HL-60 (cell line): ENCODE data around the gene DOCK10.

Experiments used
- DNase-seq, 2 experiments: peaks; one replicate each; pipeline ENCODE4 v3.0.0-alpha.2; 2010 to 2020; ENCODE audit warnings: low read depth in 1 of 2, low spot score in 1 of 2
- H3K27ac ChIP-seq: fragments of 250-450 bp; sonication (Bioruptor Pico); replicated peaks from 2 replicates; pipeline ENCODE4 v1.5.1; 2020; ENCODE audit warnings: mild to moderate bottlenecking, moderate library complexity
- H3K27me3 ChIP-seq: fragments of 250-450 bp; sonication (Bioruptor Pico); 2 replicates; pipeline ENCODE4 v1.5.1; 2021; ENCODE audit warnings: mild to moderate bottlenecking, moderate library complexity; ENCODE audit not compliant: insufficient read depth, poor library complexity, severe bottlenecking
- H3K4me3 ChIP-seq: replicated peaks from 2 replicates; pipeline ENCODE4 v1.5.1; 2011; ENCODE audit warnings: mild to moderate bottlenecking, control low read depth, low read length; ENCODE audit not compliant: insufficient read depth
- GABPA ChIP-seq: IDR thresholded peaks from 2 replicates; pipeline ENCODE4 v1.6.1; 2012; ENCODE audit warnings: low read depth
- POLR2AphosphoS5 ChIP-seq: IDR thresholded peaks from 2 replicates; pipeline ENCODE4 v1.6.1; 2012; ENCODE audit warnings: low read depth
- SPI1 ChIP-seq: IDR thresholded peaks from 2 replicates; pipeline ENCODE4 v1.6.1; 2012; ENCODE audit warnings: low read depth, mild to moderate bottlenecking, borderline replicate concordance
- TF ChIP-seq, protein P1 (sequence below): IDR thresholded peaks from one replicate; pipeline ENCODE4 v1.5.1; 2011; ENCODE audit warnings: low read length, control low read depth, inconsistent platforms; ENCODE audit not compliant: insufficient read depth
- TF ChIP-seq, protein P2 (sequence below): IDR thresholded peaks from 2 replicates; pipeline ENCODE4 v1.6.1; 2012; ENCODE audit warnings: low read depth; ENCODE audit not compliant: insufficient replicate concordance

Gene DOCK10

DNA sequence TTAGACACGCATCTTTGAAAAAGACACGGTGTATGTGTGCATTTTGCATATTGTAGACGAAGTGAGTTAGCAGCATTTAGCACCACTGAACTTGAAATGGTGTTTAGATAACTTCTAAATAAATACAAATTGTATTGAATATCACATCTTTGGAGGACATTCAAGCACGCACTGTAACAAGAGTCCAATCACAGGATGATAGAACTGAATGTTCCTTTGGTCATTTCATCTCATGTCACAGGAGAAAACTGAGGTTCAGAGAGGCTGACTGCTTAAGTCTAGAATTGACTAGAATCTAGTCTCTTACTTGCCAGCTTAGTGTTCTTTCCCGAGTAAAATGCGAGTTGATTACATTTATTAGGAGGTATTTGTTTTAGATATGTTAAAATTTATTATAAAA lies 206.9 kb downstream of the DOCK10 start:
- TF ChIP-seq, protein P1, sequence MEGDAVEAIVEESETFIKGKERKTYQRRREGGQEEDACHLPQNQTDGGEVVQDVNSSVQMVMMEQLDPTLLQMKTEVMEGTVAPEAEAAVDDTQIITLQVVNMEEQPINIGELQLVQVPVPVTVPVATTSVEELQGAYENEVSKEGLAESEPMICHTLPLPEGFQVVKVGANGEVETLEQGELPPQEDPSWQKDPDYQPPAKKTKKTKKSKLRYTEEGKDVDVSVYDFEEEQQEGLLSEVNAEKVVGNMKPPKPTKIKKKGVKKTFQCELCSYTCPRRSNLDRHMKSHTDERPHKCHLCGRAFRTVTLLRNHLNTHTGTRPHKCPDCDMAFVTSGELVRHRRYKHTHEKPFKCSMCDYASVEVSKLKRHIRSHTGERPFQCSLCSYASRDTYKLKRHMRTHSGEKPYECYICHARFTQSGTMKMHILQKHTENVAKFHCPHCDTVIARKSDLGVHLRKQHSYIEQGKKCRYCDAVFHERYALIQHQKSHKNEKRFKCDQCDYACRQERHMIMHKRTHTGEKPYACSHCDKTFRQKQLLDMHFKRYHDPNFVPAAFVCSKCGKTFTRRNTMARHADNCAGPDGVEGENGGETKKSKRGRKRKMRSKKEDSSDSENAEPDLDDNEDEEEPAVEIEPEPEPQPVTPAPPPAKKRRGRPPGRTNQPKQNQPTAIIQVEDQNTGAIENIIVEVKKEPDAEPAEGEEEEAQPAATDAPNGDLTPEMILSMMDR: no peak
- TF ChIP-seq GABPA (no peak), POLR2AphosphoS5 (no peak), SPI1 (no peak)
- TF ChIP-seq, protein P2, sequence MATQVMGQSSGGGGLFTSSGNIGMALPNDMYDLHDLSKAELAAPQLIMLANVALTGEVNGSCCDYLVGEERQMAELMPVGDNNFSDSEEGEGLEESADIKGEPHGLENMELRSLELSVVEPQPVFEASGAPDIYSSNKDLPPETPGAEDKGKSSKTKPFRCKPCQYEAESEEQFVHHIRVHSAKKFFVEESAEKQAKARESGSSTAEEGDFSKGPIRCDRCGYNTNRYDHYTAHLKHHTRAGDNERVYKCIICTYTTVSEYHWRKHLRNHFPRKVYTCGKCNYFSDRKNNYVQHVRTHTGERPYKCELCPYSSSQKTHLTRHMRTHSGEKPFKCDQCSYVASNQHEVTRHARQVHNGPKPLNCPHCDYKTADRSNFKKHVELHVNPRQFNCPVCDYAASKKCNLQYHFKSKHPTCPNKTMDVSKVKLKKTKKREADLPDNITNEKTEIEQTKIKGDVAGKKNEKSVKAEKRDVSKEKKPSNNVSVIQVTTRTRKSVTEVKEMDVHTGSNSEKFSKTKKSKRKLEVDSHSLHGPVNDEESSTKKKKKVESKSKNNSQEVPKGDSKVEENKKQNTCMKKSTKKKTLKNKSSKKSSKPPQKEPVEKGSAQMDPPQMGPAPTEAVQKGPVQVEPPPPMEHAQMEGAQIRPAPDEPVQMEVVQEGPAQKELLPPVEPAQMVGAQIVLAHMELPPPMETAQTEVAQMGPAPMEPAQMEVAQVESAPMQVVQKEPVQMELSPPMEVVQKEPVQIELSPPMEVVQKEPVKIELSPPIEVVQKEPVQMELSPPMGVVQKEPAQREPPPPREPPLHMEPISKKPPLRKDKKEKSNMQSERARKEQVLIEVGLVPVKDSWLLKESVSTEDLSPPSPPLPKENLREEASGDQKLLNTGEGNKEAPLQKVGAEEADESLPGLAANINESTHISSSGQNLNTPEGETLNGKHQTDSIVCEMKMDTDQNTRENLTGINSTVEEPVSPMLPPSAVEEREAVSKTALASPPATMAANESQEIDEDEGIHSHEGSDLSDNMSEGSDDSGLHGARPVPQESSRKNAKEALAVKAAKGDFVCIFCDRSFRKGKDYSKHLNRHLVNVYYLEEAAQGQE: no peak
- Histone ChIP-seq H3K27ac (no peak overlapping the region), H3K4me3 (no peak overlapping the region), H3K27me3 (no peaks in the 10 kb centered on the region)
- no peak for DNase-seq

DNA sequence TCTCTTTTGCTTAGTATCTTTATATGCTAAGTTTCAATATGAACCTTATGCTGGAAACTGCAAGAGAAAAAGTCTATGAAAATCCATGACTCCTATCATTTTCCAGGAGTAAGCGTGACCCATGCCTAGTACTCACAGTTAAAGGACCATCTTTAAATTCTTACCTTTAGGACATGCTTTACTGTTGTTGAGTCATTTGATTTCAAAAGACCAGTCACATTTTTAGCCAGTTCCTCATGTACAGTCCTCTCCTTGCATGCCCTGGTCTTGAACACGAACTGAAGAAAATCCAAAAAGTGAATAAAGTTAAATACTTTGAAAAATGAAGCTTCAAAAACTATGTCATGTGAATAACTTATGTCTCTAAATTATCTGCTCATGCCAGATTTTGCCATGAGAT lies 208.3 kb downstream of the DOCK10 start:
- Histone ChIP-seq H3K4me3 (no peak overlapping the region), H3K27ac (no peak overlapping the region), H3K27me3 (no peaks in the 10 kb centered on the region)
- TF ChIP-seq, protein P1: no peak
- TF ChIP-seq SPI1 (no peak), POLR2AphosphoS5 (no peak), GABPA (no peak)
- TF ChIP-seq, protein P2: no peak
- no peak for DNase-seq

DNA sequence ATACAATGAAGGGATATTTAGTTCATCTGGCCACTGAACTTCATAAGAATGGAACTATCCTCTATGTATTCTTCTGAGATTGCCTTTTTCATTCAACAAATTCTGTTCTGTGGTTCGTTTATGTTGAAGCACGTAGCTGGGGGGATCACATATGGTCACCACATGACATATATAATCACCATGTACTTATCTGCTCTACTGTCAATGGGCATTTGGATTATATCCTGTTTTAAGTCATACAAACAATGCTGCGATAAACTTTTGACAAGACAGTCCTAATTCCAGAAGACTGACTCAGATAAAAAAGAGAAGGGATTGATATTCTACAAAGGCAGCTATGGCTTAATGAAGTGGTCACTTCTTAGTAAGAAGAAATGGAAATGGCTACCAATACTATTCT lies 210.1 kb downstream of the DOCK10 start:
- no peak for DNase-seq
- TF ChIP-seq, protein P2: no peak
- TF ChIP-seq, protein P1: no peak
- TF ChIP-seq GABPA (no peak), POLR2AphosphoS5 (no peak), SPI1 (no peak)
- H3K27me3 ChIP-seq: no peaks in the 10 kb centered on the region
- H3K27ac ChIP-seq: no peak overlapping the region
- no peak overlapping the region for H3K4me3 ChIP-seq
